Coronary artery (tissue), 2 donors: Measurements from ENCODE around the gene TMEM132C.

Source experiments
- DNase-seq: peaks from one replicate; pipeline ENCODE4 v3.0.0-alpha.2; 2017; ENCODE audit warnings: low spot score
- H3K27ac ChIP-seq, 2 donors: fragments of 200-600 bp; sonication (generic); one replicate each; pipeline ENCODE4 v1.5.1; 2016 to 2019
- H3K4me3 ChIP-seq: fragments of 200-600 bp; sonication (generic); 2 replicates; pipeline ENCODE4 v1.5.1; 2016; ENCODE audit warnings: mild to moderate bottlenecking, moderate library complexity
- TF ChIP-seq, protein P1 (sequence below): fragments of 200-600 bp; sonication (generic); IDR thresholded peaks from one replicate; pipeline ENCODE4 v1.5.1; 2019; ENCODE audit warnings: antibody characterized with exemption

Gene TMEM132C

DNA sequence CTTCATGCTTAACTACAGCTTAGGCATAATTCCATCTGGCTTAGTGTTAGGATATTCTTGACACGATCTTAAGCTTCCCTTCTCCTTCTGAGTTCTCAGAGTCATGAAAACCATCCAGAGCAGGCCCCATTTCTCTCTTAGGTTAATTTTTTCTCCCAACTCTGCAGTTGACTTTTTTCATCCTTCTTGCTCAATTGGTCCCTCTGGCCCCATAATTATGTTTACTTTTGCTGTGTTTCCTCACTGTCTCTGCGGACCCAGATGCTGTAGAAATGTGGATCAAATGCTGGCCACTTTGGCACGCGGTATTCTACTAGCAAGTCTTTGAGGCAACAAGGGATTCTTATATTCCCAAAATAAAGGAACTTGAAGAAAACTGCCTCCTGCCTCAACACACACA lies 9.5 kb downstream of the TMEM132C start:
- TF ChIP-seq, protein P1, sequence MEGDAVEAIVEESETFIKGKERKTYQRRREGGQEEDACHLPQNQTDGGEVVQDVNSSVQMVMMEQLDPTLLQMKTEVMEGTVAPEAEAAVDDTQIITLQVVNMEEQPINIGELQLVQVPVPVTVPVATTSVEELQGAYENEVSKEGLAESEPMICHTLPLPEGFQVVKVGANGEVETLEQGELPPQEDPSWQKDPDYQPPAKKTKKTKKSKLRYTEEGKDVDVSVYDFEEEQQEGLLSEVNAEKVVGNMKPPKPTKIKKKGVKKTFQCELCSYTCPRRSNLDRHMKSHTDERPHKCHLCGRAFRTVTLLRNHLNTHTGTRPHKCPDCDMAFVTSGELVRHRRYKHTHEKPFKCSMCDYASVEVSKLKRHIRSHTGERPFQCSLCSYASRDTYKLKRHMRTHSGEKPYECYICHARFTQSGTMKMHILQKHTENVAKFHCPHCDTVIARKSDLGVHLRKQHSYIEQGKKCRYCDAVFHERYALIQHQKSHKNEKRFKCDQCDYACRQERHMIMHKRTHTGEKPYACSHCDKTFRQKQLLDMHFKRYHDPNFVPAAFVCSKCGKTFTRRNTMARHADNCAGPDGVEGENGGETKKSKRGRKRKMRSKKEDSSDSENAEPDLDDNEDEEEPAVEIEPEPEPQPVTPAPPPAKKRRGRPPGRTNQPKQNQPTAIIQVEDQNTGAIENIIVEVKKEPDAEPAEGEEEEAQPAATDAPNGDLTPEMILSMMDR: no peak
- DNase-seq: no peak
- Histone ChIP-seq H3K4me3 (no peak overlapping the region), H3K27ac (no peak overlapping the region)

DNA sequence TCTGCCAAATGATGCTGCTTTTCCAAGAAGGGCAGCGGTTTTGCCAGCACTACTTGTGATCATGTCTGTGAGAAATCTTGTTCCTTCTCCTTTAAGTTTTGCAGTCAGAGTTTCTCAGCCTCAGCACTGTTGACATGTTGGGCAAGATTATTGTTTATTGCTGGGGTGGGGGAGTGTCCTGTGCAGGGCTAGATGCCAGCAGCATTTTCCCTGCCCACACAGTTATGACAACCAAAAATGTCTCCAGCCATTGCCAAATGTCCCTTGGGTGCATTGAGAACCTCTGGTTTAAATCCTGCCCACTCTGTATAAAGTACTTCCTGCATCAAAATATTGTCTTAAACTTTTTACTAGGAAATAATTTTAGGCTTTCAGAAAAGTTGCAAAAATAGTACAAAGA lies 20.0 kb downstream of the TMEM132C start:
- Histone ChIP-seq H3K4me3 (no peak overlapping the region), H3K27ac (no peak overlapping the region)
- TF ChIP-seq, protein P1: no peak
- no peak for DNase-seq

DNA sequence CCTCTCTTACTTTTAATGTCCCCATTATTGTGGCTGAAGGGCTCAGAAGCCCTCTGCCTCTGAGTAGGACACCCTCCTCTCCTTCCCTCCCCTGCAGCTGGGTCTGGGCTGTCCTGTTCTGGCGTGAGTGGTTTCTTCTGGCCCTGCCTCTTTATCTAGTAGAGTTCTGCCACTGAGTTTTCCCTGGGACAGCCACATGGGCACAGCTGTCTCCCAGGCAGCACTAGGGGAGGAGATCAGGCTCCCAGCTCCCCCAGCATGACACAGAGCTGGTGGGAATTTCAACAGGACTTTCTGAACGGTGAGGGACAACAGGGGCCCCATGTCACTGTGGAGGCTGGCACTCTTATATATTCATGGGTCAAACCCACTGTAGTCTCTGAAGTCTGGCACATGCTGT lies 21.4 kb downstream of the TMEM132C start:
- DNase-seq: no peak
- Histone ChIP-seq H3K4me3 (no peak overlapping the region), H3K27ac (no peak overlapping the region)
- TF ChIP-seq, protein P1: no peak

DNA sequence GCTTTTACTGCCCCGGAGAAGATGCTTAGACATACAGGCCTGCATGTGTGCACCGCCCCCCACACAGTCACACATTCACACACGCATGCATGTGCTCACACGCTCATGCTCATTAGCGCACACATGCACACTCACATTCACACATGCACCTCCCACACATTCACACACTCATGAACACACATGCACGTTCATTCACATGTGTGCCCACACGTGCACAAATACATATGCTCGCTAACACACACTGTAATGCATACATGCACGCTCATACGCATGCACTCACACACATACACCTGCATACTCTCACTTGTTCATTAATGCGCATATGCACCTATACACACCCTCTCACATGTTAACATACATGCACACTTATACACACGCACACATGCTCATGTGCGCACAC lies 21.9 kb downstream of the TMEM132C start:
- TF ChIP-seq, protein P1: no peak
- no peak overlapping the region for H3K4me3 ChIP-seq
- no peak overlapping the region for H3K27ac ChIP-seq
- no peak for DNase-seq

DNA sequence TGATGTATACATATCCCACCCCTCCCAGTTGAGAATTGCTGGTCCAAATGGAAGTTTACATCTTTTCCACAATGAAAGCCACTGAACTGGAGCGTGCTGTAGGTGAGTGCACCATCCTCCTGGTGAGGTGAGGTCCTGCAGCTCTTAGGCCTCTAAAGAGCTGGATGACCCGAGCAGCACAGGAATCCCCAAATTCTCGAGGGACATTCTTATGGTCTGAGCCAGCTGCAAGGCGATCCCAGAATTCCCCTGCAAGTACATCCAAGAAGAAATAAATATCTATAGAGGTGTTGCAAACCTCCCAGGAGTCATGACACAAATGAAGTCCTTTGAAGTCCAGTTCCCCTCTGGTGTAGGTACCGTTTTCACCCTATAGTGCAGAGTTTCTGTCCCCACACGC lies 24.0 kb downstream of the TMEM132C start:
- DNase-seq: no peak
- Histone ChIP-seq H3K4me3 (no peak overlapping the region), H3K27ac (no peak overlapping the region)
- TF ChIP-seq, protein P1: no peak

DNA sequence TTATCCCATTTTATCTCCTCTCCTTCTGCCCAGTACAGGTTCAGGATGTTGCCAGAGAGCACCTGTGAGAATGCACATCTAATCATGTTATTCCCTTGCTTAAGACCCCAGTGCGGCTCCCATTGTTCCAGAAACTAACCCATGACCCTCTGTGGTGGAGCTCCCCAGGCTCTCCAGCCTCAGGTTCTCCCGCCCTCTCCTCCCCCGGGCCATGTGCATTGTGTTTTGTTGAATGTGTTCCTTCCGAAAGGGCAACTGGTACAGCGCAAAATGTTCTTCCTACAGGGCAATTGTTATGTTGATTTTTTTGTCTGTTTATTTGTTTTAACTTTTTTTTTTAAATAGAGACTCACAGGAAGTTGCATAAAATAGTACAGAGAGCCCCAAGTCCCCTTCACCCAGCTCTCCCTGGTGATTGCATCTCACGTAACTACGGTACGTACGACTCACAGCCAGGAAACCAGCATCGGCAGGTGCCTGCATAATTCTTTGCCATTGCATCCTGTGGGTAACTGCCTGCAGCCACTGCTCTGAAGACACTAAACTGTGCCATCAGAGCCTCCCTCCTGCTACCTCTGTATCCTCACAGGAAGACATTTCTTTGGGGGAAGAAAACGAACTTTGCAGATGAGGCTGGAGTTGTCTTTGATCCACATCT lies 31.2 kb downstream of the TMEM132C start:
- no peak for DNase-seq
- TF ChIP-seq, protein P1: no peak
- H3K4me3 ChIP-seq: no peak overlapping the region
- H3K27ac ChIP-seq: no peak overlapping the region

DNA sequence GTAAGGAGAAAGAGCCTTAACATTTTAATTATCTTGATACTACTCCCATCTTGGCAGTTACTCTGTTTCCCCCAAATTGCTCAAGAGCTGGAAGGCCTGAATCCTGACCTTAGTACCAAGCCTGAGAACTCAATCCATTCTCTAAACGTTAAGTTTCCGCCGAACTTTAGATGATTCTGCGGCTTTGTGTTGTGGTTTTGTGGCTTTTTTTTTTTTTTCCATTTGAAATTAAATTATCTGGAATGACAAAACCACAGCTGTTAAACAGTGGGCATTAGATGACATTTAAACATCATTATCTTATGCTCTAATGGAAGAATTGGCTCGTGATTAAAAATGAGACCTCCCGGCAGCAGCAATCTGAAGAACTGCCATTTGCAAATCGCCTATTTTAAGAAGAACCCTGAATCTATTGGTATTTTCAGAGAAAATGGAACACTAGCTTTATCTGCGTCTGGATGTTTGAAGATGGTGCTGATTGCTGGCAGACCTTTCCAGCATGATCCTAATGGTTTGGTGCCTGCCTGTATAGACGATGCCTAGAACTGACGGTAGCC lies 38.4 kb downstream of the TMEM132C start:
- Histone ChIP-seq H3K27ac (no peak overlapping the region), H3K4me3 (no peak overlapping the region)
- TF ChIP-seq, protein P1: no peak
- no peak for DNase-seq
